Left ventricle myocardium inferior (tissue), 1 donor: Measurements from ENCODE around the gene MDM1. TPM values are rescaled to one million over a fixed set of nuclear protein-coding genes. Genes with fewer than 3 reads are reported as not detected.

Experiments used
- DNase-seq: peaks from one replicate; pipeline ENCODE4 v3.0.0-alpha.2; 2020
- H3K27ac ChIP-seq: fragments of 200-600 bp; replicated peaks from 2 replicates; pipeline ENCODE4 v1.8.0; 2021
- H3K27me3 ChIP-seq: fragments of 200-600 bp; 2 replicates; pipeline ENCODE4 v1.8.0; 2021; ENCODE audit warnings: low read depth
- H3K36me3 ChIP-seq: fragments of 200-600 bp; 2 replicates; pipeline ENCODE4 v1.8.0; 2021
- H3K4me1 ChIP-seq: fragments of 200-600 bp; 2 replicates; pipeline ENCODE4 v1.8.0; 2021
- H3K4me3 ChIP-seq: fragments of 200-600 bp; 2 replicates; pipeline ENCODE4 v1.8.0; 2021; ENCODE audit warnings: mild to moderate bottlenecking, moderate library complexity
- H3K9me3 ChIP-seq: fragments of 200-600 bp; replicated peaks from 2 replicates; pipeline ENCODE4 v1.8.0; 2021
- intact Hi-C: fragments of 100-400 bp; cut with micrococcal nuclease; formaldehyde crosslinking; loops from one replicate; pipeline ENCODE4 v1.11.0; 2022
- total RNA-seq: library from RNA; stranded (reverse); fragmentation: NEBNext Ultra II Directional; extraction: Animal tissue kit (Norgen Biotek cat#: 25700); gene quantifications from one replicate; pipeline ENCODE4 v1.2.1, GENCODE V29; 2021
- TF ChIP-seq, protein P1 (sequence below): fragments of 200-600 bp; IDR thresholded peaks from 2 replicates; pipeline ENCODE4 v1.8.0; 2021; ENCODE audit warnings: antibody characterized with exemption, mild to moderate bottlenecking, borderline replicate concordance
- donor health status: DM: no; HTN: yes; CAD: no; lungs with severe emphysema.

Gene MDM1
- total RNA-seq, 1 donor from 2014 or later: 7.8 TPM

DNA sequence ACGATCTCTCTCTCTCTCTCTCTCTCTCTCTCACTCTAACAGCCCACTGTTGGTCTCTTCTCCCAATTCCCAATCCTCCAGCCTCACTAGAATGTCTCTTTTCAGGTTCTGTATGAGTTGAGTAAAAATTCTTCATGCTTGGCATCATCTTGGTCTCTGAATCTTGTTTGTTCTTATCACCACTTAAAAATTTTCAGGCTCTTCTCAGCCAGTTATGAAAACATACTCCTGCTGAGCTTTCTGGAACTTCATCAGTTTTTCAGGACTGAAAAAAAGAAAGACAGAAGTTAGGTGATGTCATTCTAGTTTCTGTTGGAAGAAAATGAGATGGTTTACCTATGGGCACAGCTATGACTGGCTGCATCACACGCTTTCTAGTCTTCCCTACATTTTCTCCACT is 67.3 kb downstream of the MDM1 start:
- DNase-seq: no peak
- intact Hi-C loops: no loop called here

DNA sequence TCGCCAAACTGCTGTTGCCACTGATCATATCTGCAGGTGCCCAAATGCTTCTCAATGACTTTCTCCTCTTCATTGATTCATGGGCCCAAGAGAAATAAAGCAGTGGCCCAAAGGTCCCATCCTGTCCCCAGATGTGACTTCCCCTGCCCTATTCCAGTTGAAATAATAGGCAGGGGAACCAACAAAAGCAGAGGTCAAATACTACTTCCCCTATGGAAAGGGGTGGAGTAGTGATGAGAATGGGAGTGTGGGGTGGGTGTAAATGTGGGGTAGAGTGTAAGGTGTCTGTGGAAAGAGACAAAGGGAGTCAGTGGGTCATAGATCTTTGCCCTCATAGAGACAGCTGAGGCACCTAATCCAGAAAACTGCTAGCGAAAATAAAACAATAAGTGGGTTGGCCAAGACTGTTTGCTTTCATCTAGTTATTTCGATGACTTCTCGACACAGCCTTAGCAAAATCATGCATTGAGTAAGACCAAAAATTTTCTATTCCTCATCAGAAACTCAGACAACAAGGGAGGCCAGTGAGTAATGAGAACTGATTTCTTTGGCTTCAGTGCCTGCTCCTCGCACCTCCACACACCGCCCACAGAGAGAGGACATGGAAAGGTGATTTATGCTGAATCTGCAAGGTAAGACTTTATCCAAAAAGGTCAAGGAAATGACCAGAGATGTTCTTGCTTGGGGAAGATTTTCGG is 67.9 kb downstream of the MDM1 start:
- Histone ChIP-seq H3K4me1 (no peaks in the 10 kb centered on the region), H3K36me3 (no peaks in the 10 kb centered on the region), H3K9me3 (no peaks in the 10 kb centered on the region), H3K27me3 (peaks cover 4% of the 10 kb centered on the region), H3K4me3 (no peak overlapping the region), H3K27ac (no peak overlapping the region)
- intact Hi-C loops: no loop called here
- TF ChIP-seq, protein P1, sequence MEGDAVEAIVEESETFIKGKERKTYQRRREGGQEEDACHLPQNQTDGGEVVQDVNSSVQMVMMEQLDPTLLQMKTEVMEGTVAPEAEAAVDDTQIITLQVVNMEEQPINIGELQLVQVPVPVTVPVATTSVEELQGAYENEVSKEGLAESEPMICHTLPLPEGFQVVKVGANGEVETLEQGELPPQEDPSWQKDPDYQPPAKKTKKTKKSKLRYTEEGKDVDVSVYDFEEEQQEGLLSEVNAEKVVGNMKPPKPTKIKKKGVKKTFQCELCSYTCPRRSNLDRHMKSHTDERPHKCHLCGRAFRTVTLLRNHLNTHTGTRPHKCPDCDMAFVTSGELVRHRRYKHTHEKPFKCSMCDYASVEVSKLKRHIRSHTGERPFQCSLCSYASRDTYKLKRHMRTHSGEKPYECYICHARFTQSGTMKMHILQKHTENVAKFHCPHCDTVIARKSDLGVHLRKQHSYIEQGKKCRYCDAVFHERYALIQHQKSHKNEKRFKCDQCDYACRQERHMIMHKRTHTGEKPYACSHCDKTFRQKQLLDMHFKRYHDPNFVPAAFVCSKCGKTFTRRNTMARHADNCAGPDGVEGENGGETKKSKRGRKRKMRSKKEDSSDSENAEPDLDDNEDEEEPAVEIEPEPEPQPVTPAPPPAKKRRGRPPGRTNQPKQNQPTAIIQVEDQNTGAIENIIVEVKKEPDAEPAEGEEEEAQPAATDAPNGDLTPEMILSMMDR: no peak
- DNase-seq: no peak

More for the DNA sequence above, 67.3 kb downstream of the MDM1 start:
- Histone ChIP-seq H3K4me3 (no peak overlapping the region), H3K27me3 (no peaks in the 10 kb centered on the region), H3K4me1 (no peaks in the 10 kb centered on the region), H3K36me3 (no peaks in the 10 kb centered on the region), H3K9me3 (no peaks in the 10 kb centered on the region), H3K27ac (no peak overlapping the region)
- TF ChIP-seq, protein P1: no peak

DNA sequence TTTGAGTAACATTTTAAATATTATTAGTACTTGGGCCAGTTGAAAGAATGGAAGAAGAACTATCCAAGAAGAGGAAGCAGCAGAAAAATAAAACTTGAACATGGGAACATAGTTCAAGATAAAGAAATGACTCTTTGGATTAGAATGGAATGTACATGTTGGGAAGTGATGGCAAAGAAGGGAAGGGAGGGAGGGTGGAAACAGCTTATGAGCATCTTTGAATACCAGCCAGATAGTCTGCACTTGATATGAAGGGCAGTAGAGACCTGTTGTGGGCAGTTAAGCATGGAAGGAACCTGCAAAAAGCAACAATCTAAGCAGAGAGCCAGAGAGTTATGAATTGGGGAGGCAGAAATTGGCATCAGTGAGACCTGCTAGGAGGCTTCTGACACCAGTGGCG is 68.8 kb downstream of the MDM1 start:
- Histone ChIP-seq H3K4me3 (no peak overlapping the region), H3K27me3 (peaks cover 5% of the 10 kb centered on the region), H3K27ac (no peak overlapping the region), H3K4me1 (no peaks in the 10 kb centered on the region), H3K36me3 (no peaks in the 10 kb centered on the region), H3K9me3 (no peaks in the 10 kb centered on the region)
- TF ChIP-seq, protein P1: no peak
- intact Hi-C loops: no loop called here
- DNase-seq: no peak

DNA sequence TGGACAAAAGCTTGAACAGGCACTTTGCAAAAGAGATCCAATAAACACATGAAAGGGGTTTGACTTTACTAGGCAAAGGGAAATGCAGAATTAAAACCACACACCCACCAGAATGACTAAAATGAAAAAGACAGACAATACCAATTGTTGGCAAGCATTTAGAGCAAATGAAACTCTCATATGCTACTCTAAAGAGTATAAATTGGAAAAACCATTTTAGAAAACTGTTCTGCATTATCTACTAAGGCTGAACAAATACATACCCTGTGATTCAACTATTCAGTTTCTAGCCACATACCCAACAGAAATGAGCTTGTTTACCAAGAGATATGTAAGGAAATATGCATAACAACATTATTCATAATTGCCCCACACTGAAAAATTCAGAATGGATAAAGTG is 70.3 kb downstream of the MDM1 start:
- no peak overlapping the region for H3K4me3 ChIP-seq
- intact Hi-C loops: no loop called here
- no peaks in the 10 kb centered on the region for H3K9me3 ChIP-seq
- H3K27me3 ChIP-seq: peaks cover 5% of the 10 kb centered on the region
- no peaks in the 10 kb centered on the region for H3K36me3 ChIP-seq
- TF ChIP-seq, protein P1: no peak
- no peak overlapping the region for H3K27ac ChIP-seq
- H3K4me1 ChIP-seq: no peaks in the 10 kb centered on the region
- DNase-seq: no peak

DNA sequence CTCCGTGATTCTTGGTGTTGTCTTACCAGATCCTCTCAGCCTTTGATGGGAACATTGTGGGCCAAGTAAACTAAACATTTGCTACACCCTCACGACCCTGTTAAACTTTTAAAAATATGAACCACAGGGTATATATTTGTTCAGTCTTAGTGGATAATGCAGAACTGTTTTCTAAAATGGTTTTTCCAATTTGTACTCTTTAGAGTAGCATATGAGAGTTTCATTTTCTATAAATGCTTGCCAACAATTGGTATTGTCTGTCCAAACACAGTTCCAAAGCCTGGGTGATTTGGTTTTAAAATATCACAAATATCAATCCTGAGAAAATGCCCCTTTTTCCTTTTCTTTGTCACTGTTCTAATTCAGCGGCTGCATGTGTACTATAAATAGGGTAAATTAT is 72.0 kb downstream of the MDM1 start:
- Histone ChIP-seq H3K27me3 (peaks cover 5% of the 10 kb centered on the region), H3K4me1 (no peaks in the 10 kb centered on the region), H3K27ac (no peak overlapping the region), H3K9me3 (no peaks in the 10 kb centered on the region), H3K4me3 (no peak overlapping the region), H3K36me3 (no peaks in the 10 kb centered on the region)
- intact Hi-C loops: no loop called here
- no peak for DNase-seq
- TF ChIP-seq, protein P1: no peak
